ENCODE measurements around the gene ST8SIA4.

The ST8SIA4 gene

DNA sequence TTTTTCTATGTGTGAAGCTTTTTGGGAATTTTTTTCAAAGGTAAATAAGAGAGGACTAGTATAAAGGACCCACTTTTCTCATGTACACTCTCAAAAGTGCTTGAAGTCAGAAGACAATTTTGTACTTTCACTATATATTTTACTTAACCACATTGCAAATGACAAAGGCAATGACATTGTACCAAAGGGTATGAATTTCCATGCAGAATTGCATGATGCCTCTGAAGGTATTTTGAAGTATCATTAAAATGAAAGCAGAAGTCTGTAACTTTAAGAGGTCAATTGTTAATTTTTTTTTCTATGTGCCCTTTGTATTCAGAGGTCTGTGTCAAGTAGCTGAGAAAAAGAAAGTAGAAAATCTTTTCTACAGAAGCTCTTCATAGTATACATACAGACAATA lies 84.7 kb downstream of the ST8SIA4 start:
- no peak for TF ChIP-seq NFIC (IDR thresholded peaks at IDR 0.05)
- TF ChIP-seq CEBPB (IDR thresholded peaks at IDR 0.05) = no peak
- no peak for TF ChIP-seq TEAD4 (IDR thresholded peaks at IDR 0.05)
- no peak for TF ChIP-seq CREB1 (IDR thresholded peaks at IDR 0.05; ENCODE audit: low read depth)
- TF ChIP-seq, protein P1, sequence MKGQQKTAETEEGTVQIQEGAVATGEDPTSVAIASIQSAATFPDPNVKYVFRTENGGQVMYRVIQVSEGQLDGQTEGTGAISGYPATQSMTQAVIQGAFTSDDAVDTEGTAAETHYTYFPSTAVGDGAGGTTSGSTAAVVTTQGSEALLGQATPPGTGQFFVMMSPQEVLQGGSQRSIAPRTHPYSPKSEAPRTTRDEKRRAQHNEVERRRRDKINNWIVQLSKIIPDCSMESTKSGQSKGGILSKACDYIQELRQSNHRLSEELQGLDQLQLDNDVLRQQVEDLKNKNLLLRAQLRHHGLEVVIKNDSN (IDR thresholded peaks at IDR 0.05) = no peak
- no peak for TF ChIP-seq RAD21 (IDR thresholded peaks at IDR 0.05; ENCODE audit: low read depth)
- TF ChIP-seq, protein P2, sequence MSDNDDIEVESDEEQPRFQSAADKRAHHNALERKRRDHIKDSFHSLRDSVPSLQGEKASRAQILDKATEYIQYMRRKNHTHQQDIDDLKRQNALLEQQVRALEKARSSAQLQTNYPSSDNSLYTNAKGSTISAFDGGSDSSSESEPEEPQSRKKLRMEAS (IDR thresholded peaks at IDR 0.05) = no peak
- TF ChIP-seq, protein P3, sequence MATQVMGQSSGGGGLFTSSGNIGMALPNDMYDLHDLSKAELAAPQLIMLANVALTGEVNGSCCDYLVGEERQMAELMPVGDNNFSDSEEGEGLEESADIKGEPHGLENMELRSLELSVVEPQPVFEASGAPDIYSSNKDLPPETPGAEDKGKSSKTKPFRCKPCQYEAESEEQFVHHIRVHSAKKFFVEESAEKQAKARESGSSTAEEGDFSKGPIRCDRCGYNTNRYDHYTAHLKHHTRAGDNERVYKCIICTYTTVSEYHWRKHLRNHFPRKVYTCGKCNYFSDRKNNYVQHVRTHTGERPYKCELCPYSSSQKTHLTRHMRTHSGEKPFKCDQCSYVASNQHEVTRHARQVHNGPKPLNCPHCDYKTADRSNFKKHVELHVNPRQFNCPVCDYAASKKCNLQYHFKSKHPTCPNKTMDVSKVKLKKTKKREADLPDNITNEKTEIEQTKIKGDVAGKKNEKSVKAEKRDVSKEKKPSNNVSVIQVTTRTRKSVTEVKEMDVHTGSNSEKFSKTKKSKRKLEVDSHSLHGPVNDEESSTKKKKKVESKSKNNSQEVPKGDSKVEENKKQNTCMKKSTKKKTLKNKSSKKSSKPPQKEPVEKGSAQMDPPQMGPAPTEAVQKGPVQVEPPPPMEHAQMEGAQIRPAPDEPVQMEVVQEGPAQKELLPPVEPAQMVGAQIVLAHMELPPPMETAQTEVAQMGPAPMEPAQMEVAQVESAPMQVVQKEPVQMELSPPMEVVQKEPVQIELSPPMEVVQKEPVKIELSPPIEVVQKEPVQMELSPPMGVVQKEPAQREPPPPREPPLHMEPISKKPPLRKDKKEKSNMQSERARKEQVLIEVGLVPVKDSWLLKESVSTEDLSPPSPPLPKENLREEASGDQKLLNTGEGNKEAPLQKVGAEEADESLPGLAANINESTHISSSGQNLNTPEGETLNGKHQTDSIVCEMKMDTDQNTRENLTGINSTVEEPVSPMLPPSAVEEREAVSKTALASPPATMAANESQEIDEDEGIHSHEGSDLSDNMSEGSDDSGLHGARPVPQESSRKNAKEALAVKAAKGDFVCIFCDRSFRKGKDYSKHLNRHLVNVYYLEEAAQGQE (IDR thresholded peaks at IDR 0.05; ENCODE audit: low read depth) = no peak
- no peak for TF ChIP-seq EP300 (IDR thresholded peaks at IDR 0.05; ENCODE audit: borderline replicate concordance)
- TF ChIP-seq TAF1 (IDR thresholded peaks at IDR 0.05; ENCODE audit: low read depth) = no peak
- TF ChIP-seq FOXM1 (IDR thresholded peaks at IDR 0.05; ENCODE audit: borderline replicate concordance, low read depth) = no peak
- TF ChIP-seq ZBTB7A (IDR thresholded peaks at IDR 0.05; ENCODE audit: low read depth) = no peak
- TF ChIP-seq EGR1 (IDR thresholded peaks at IDR 0.05) = no peak
- no peak for TF ChIP-seq TCF12 (IDR thresholded peaks at IDR 0.05; ENCODE audit: low read depth)

DNA sequence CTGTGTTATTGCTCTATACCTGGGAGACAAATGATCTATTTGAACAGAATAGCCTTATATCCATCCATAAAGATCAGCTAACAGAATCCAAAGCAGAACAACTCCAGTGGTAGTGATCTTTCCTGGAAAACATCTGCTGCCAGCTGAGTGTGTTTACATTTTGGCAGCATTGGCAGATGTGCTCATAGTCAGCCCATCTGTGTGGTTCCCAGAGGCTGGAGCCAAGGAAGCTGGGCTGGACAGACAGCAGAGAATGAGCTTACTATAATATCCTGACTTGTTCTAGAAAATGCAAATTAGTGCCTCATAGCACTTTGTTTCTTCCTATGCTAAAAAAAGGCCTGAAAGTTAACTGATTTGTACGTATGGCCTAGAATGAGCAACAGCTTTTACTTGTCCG lies 99.7 kb downstream of the ST8SIA4 start:
- TF ChIP-seq, protein P2 (IDR thresholded peaks at IDR 0.05) = no peak
- TF ChIP-seq ZBTB7A (IDR thresholded peaks at IDR 0.05; ENCODE audit: low read depth) = no peak
- no peak for TF ChIP-seq CREB1 (IDR thresholded peaks at IDR 0.05; ENCODE audit: low read depth)
- TF ChIP-seq, protein P1 (IDR thresholded peaks at IDR 0.05) = no peak
- no peak for TF ChIP-seq FOXM1 (IDR thresholded peaks at IDR 0.05; ENCODE audit: borderline replicate concordance, low read depth)
- no peak for TF ChIP-seq YY1 (IDR thresholded peaks at IDR 0.05; ENCODE audit: low read depth)
- no peak for TF ChIP-seq TCF12 (IDR thresholded peaks at IDR 0.05; ENCODE audit: low read depth)

DNA sequence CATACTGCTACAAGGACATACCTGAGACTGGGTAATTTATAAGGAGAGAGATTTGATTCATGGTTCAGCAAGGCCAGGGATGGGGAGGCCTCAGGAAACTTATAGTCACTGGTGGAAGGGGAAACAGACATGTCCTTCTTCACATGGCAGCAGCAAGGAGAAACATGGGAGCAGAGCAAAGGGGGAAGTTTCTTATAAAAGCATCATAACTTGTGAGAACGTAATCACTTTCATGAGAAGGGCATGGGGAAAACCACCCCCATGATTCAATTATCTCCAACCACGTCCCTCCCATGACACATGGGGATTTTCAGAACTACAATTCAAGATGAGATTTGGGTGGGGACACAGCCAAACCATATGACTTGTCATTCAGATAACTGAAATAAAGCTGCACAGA lies 100.9 kb downstream of the ST8SIA4 start:
- TF ChIP-seq, protein P1 (IDR thresholded peaks at IDR 0.05) = no peak
- TF ChIP-seq TCF12 (IDR thresholded peaks at IDR 0.05; ENCODE audit: low read depth) (no peak), EP300 (IDR thresholded peaks at IDR 0.05; ENCODE audit: borderline replicate concordance) (no peak)

DNA sequence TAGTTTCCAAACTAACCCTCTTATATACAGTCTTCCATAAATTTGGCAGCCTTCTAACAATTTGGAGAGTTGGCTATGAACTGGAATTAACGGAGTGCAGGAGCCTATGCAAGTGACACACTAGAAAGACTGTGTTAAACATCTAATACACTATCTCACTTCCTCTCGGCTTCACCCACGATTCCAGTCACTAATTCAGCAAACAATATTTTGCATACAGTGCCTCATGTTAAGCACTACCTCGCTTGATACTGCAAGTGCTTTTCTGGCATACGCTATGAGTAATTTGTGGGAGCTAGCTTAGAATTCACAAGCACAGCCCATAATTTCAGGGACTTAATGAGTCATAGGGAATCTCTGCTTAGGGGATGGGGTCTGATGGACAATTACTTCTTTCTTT lies 102.5 kb downstream of the ST8SIA4 start:
- TF ChIP-seq, protein P3 (IDR thresholded peaks at IDR 0.05; ENCODE audit: low read depth) = no peak
- TF ChIP-seq RAD21 (IDR thresholded peaks at IDR 0.05; ENCODE audit: low read depth) (no peak), TEAD4 (IDR thresholded peaks at IDR 0.05) (no peak), YY1 (IDR thresholded peaks at IDR 0.05; ENCODE audit: low read depth) (no peak), EGR1 (IDR thresholded peaks at IDR 0.05) (no peak), ZBTB7A (IDR thresholded peaks at IDR 0.05; ENCODE audit: low read depth) (no peak), TAF1 (IDR thresholded peaks at IDR 0.05; ENCODE audit: low read depth) (no peak), TCF12 (IDR thresholded peaks at IDR 0.05; ENCODE audit: low read depth) (no peak), FOXM1 (IDR thresholded peaks at IDR 0.05; ENCODE audit: borderline replicate concordance, low read depth) (no peak), NFIC (IDR thresholded peaks at IDR 0.05) (no peak), CEBPB (IDR thresholded peaks at IDR 0.05) (no peak)
- TF ChIP-seq, protein P1 (IDR thresholded peaks at IDR 0.05) = no peak

DNA sequence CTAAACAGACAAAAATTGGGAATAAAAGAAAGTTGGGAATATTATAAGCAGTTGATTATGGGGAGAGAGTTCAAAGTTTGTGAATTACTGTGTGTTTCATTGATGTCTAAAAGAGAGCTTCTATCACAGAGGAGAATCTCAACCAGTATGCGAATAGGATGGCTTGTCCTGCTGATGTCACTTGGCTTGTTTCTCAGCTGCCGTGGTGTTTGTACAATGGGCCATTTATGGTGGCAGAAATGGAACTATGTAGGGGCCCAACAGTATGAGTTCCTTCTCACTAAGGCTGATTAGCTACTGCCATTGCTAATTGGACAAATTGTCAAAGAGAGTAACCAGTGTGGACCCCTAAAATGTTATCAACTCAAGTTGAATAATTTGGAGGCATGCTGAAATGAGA lies 103.9 kb downstream of the ST8SIA4 start:
- TF ChIP-seq TCF12 (IDR thresholded peaks at IDR 0.05; ENCODE audit: low read depth) (no peak), CREB1 (IDR thresholded peaks at IDR 0.05; ENCODE audit: low read depth) (no peak), YY1 (IDR thresholded peaks at IDR 0.05; ENCODE audit: low read depth) (no peak), RAD21 (IDR thresholded peaks at IDR 0.05; ENCODE audit: low read depth) (no peak), ZBTB7A (IDR thresholded peaks at IDR 0.05; ENCODE audit: low read depth) (no peak), EGR1 (IDR thresholded peaks at IDR 0.05) (no peak), EP300 (IDR thresholded peaks at IDR 0.05; ENCODE audit: borderline replicate concordance) (no peak), CEBPB (IDR thresholded peaks at IDR 0.05) (no peak)
- TF ChIP-seq, protein P2 (IDR thresholded peaks at IDR 0.05) = no peak

All from Ishikawa (cell line).